ENCODE measurements around the gene TMEM191C. TPM values are rescaled to one million over a fixed set of nuclear protein-coding genes. Genes with fewer than 3 reads are reported as not detected.
"Not testable (repeated sequence)": the region's sequence is repeated elsewhere in the genome, so short reads cannot be mapped to it uniquely, and the experiment has no call there.

The TMEM191C gene
- total RNA-seq, 4 donors from 2014 or later = 0.83 to 14.5 (median 4.0) TPM

GRCh38 chr22:21450320-21450831 lies 16.8 kb upstream of the TMEM191C start:
- Histone ChIP-seq H3K4me1 (no peaks in the 10 kb centered on the region), H3K27ac (no peak overlapping the region), H3K4me3 (no peak overlapping the region), H3K36me3 (peaks cover 0 to 21% (median 0%) of the 10 kb centered on the region in 3 donors), H3K9me3 (no peaks in the 10 kb centered on the region), H3K27me3 (no peaks in the 10 kb centered on the region)
- DNase-seq = peak in 1 of 3 donors; percentile 29
- TF ChIP-seq POLR2A (IDR thresholded peaks at IDR 0.05) (no peak), CTCF (IDR thresholded peaks at IDR 0.05) (no peak)

- H3K27ac ChIP-seq = no peak overlapping the region
- no peaks in the 10 kb centered on the region for H3K4me1 ChIP-seq
- TF ChIP-seq POLR2A (IDR thresholded peaks at IDR 0.05) (no peak), CTCF (IDR thresholded peaks at IDR 0.05) (no peak)
- no peak overlapping the region for H3K4me3 ChIP-seq
- H3K9me3 ChIP-seq = no peaks in the 10 kb centered on the region
- peaks cover 0 to 16% (median 0%) of the 10 kb centered on the region in 3 donors for H3K36me3 ChIP-seq
- DNase-seq = peak in 1 of 3 donors; percentile 28
- H3K27me3 ChIP-seq = no peaks in the 10 kb centered on the region
These were observed 16.3 kb upstream of the TMEM191C start for GRCh38 chr22:21450858-21451353.

GRCh38 chr22:21451545-21452520 lies 15.4 kb upstream of the TMEM191C start:
- H3K36me3 ChIP-seq = peaks cover 0 to 6% (median 0%) of the 10 kb centered on the region in 3 donors
- H3K9me3 ChIP-seq = no peaks in the 10 kb centered on the region
- H3K4me1 ChIP-seq = no peaks in the 10 kb centered on the region
- no peak overlapping the region for H3K4me3 ChIP-seq
- no peaks in the 10 kb centered on the region for H3K27me3 ChIP-seq
- H3K27ac ChIP-seq = no peak overlapping the region
- DNase-seq = peak in 1 of 3 donors; percentile 34
- TF ChIP-seq CTCF (IDR thresholded peaks at IDR 0.05) (no peak), POLR2A (IDR thresholded peaks at IDR 0.05) (no peak)

GRCh38 chr22:21452666-21453065 lies 14.5 kb upstream of the TMEM191C start:
- not testable (repeated sequence) for H3K36me3 ChIP-seq, H3K27ac ChIP-seq, H3K27me3 ChIP-seq, H3K9me3 ChIP-seq, H3K4me3 ChIP-seq, H3K4me1 ChIP-seq
- peak in 1 of 3 donors; percentile 9 for DNase-seq

- H3K36me3 ChIP-seq, H3K4me1 ChIP-seq, H3K4me3 ChIP-seq, H3K9me3 ChIP-seq, H3K27me3 ChIP-seq, H3K27ac ChIP-seq: not testable (repeated sequence)
- peak in 1 of 3 donors; percentile 38 for DNase-seq
These were observed 12.2 kb upstream of the TMEM191C start for GRCh38 chr22:21454998-21455333.

GRCh38 chr22:21455334-21456089 lies 11.7 kb upstream of the TMEM191C start:
- no peak overlapping the region for H3K27ac ChIP-seq
- TF ChIP-seq CTCF (IDR thresholded peaks at IDR 0.05) (no peak), POLR2A (IDR thresholded peaks at IDR 0.05) (no peak)
- no peaks in the 10 kb centered on the region for H3K36me3 ChIP-seq
- no peaks in the 10 kb centered on the region for H3K4me1 ChIP-seq
- no peaks in the 10 kb centered on the region for H3K9me3 ChIP-seq
- H3K27me3 ChIP-seq = no peaks in the 10 kb centered on the region
- DNase-seq = peak in 1 of 3 donors; percentile 43
- no peak overlapping the region for H3K4me3 ChIP-seq

All from Peyer's patch (tissue), 4 donors.